GM19099 (cell line): Measurements from ENCODE around the gene ANKRD11.

Experiments used
- POLR2A ChIP-seq: IDR thresholded peaks from 3 replicates; pipeline ENCODE4 v1.6.1; 2011; ENCODE audit warnings: low read depth; ENCODE audit not compliant: insufficient read length; ENCODE audit errors: extremely low read depth

Gene ANKRD11

DNA sequence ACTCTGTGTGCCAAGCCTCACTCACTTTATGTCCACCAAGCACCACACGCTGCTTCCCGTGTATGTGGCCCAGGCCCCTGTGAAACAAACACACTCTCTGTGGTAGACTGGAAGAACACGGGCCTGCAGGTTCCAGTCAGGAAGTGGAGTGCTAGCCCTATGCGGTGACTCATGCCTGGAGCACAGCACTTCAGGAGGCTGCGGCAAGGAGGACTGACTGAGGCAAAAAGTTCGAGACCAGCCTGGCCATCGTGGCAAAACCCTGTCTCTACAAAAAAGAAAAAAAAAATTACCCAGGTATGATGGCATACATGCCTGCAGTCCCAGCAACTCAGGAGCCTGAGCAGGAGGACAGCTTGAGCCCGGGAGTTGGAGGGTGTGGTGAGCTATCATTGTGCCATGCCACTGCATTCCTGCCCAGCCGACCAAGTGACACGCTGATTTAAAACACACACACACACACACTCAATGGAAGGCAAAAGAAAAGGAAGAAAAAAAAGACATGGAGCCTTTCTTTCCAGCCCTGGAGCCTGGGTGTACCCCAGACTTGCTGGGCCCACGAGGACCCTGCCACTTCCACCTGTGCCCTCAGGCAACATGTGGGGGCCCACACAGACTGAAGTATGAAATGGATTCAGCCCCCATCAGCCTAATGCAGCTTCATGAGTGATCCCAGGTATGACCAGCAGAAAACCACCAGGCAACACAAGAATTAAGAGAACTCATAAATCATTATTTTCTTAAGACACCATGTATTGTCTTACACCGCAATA is 126.6 kb downstream of the ANKRD11 start:
- no peak for TF ChIP-seq POLR2A

GRCh38 chr16:89361751-89362539 is 128.4 kb downstream of the ANKRD11 start:
- no peak for TF ChIP-seq POLR2A

DNA sequence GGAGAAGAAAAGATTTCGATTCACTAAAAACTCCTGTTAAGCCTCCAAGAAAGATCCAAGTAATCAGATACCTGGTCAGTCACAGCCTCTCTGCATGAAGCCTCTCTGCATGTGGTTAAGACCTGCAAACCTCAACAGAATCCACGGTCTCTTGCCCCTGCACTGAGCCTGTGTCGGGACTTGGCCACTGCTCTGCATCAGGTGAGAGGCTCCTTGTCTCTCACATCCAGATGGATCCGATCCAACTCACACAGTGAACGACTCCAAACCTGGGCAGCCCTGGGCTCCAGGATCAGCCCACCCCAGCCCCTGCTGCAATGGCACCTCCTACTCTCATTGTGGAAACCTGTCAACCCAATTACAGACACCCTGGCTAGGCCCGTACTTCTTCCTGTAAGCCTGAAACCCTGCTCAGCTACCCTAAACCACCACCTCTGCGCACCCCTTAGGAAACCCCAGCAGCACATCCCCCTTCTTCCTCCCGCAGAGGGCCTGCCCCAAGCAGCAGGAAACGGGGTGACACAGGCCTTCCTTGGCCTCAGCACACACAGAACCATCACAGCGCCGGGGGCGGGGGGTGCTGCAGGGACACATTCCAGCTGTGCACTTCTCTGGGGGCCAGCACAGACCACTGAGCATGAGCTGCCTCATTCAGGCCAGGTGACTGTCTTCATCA is 129.5 kb downstream of the ANKRD11 start:
- TF ChIP-seq POLR2A = no peak

DNA sequence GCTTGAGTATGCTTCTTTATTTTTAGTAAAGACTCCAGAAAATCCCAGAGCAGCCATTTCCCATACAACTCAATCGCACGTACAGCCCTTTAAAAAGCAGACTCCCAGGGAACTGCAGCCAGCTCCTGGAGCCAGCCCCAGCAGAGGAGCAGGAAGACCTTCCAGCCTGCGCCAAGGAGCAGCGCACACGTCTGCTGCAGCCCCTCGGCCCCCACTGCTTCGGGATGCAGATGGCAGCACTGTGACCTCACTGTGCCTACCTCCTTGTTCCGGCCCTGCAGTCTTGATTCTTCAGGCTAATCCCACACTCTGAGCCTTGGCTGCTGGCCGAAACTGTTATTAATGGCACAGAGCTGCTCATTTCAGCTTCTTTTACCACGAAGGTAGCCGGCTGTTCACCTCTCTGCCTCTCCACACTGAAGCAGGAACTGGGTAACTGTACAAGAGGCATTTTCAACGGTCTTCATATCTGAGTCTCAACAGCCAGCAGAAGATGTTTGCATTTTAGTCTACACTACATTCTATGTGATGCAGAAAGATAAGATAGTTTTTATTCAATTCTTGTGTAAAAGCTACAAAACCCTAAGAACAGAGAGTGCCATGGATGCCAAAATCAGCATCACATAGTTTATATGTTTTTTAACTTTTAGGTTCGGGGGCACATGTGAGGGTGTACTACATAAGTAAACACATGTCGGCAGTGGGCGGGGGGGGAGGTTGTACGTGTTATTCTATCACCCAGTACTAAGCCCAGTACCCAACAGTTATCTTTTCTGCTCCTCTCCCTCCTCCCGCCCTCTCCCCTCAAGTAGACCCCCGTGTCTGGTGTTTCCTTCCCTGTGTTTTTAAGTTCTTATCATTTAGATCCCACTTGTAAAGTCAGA is 130.9 kb downstream of the ANKRD11 start:
- no peak for TF ChIP-seq POLR2A

DNA sequence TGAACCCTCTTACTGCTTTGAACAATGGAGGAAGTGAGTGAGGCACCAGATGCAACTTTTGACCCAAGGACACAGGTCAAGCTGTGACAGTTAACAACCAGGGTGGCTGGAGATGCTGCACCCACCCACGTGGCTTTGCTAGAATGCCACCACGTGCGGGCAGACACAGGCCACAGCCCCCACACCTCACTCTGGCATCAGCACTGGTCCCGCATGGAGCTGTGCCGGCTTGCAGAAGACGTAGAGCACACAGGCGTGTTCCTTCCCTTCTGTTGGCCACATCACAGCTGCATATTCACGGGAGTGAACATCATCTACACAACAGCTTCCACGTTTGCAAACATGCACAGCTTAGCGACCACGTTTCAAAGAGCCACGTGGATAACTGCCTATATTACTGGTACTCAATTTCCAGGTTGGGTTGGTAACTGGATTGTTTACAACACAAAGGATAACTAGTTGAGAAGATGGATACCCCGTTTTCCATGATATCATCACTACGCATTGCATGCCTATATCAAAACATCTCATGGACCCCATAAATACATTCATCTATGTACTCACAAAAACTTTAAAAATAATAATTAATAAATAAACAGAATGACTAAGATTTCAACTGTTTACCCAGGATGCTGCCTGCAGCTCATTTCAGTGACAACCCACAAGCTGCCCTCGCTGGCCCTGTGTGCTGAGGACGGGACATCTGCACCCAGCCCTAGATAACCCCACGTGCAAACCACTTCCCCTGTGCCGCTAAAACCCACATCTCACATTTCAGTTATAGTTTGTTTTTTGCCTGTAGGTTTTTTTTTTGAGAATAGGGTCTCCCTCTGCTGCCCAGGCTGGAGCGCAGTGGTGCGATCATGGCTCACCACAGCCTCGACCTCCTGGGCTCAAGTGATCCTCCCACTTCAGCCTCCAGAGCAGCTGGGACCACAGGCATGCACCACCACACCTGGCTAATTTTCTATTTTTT is 132.0 kb downstream of the ANKRD11 start:
- TF ChIP-seq POLR2A = no peak

DNA sequence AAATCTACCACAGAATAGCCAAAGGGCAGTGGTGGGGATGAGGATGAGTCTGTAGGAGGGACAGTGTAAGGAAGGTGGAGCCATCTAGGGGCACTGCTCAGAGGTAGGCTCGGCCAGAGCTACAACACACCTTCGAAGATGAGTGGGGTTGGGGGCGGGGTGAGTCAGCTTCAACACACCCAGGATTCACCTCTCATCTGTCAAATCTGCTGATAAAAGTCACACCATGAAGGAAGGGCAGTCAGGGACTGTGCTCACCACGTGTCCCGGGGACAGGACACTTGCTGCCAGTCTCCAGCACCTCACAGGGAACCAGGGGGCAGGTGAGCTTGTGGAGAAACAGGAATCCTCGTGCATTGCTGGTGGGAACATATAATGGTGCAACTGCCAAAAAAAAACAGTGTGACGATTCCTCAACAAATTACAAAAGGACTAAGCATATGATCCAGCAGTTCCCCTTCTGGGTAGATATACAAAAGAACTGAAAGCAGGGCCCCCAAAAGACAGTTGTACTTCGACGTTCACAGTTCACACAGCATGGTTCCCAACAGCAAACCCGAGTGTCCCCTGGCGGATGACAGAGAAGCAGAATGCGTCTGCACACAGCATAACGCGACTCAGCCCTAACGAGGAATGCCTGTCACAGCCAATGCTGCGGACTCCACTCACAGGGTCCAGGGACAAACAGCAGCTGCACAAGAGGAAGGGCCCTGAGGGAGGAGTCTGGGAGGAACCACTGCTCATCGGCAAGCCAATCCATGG is 133.1 kb downstream of the ANKRD11 start:
- TF ChIP-seq POLR2A = no peak

DNA sequence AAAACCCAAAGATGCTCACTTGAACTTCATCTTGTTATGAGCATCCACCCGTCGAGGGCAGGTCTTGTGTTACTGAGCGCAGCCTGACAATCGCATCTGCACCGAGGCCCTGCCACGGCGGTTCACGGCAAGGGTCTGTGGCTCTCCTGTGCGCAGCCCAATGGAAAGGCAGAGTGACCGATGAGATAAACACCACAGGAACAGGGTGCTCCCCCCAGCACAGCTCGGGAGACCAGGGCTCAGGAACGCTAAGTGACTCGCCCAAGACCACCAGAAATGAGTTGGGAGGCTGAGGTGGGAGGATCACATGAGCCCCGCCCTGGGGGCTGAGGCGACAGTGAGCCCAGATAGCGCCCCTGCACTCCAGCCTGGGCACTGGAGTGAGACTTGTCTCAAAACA is 134.7 kb downstream of the ANKRD11 start:
- TF ChIP-seq POLR2A = no peak

- TF ChIP-seq POLR2A = no peak
Measured at GRCh38 chr16:89355007-89355406, 135.4 kb downstream of the ANKRD11 start.

DNA sequence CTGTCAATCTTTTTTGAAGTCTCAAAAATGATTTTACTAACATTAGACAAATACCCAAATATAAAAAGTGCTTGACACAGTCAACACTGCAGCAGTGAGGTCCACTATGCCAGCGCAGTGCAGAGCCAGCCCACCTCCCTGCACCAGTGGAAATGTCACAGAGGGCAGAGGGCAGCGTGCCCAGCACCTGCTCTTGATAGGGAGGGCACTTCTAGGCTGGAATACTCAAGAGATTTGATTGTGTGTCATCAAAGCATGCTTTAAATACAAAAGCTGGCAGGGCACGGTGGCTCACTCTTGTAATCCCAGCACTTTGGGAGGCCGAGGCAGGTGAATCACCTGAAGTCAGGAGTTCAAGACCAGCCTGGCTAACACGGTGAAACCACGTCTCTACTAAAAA is 136.0 kb downstream of the ANKRD11 start:
- TF ChIP-seq POLR2A = no peak

DNA sequence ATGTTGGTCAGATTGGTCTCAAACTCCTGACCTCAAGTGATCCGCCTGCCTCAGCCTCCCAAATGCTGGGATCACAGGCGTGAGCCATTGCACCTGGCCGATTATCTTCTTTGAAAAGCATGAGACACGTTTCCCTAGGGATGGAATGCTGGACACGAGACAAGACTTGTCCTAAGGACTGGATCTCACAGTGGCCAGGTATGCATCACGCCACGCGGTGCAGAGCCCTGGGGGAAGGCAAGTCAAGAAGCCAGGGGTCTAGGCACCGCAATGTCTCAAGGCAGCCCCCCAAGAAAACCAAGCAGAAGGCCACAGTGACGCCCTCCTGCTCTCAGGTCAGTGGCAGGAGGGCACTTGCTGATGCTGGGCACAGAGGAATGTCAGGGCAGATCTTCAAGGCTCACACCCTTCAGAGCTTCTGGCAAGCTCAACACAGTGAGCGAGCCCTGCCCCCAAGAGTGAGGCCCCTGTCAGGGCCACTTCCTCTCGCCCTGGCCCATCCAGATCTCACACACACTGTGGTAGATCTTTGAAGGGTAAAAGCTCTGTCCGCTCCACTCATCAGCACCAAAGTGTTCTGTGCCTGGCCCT is 138.2 kb downstream of the ANKRD11 start:
- no peak for TF ChIP-seq POLR2A

DNA sequence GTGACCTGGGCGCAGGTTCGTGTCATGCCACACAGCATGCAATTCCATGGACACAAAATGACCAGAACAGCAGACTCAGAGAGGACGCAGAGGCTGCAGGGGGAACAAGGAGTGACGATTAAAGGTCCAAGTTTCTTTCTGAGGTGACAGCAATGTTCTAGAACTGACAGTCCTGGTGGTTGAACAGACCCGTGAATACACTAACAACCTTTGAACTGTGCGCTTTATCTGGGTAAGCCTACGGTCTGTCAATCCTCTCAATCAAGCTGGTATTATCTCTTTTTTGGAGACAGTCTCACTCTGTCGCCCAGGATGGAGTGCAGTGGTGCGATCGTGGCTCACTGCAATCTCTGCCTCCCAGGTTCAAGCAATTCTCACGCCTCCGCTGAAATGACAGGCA is 138.7 kb downstream of the ANKRD11 start:
- no peak for TF ChIP-seq POLR2A

- TF ChIP-seq POLR2A = no peak
Measured at GRCh38 chr16:89350701-89351380, 139.5 kb downstream of the ANKRD11 start.

GRCh38 chr16:89349947-89350633 is 140.3 kb downstream of the ANKRD11 start:
- no peak for TF ChIP-seq POLR2A
